ENCODE results near the gene PBX2.

DNA sequence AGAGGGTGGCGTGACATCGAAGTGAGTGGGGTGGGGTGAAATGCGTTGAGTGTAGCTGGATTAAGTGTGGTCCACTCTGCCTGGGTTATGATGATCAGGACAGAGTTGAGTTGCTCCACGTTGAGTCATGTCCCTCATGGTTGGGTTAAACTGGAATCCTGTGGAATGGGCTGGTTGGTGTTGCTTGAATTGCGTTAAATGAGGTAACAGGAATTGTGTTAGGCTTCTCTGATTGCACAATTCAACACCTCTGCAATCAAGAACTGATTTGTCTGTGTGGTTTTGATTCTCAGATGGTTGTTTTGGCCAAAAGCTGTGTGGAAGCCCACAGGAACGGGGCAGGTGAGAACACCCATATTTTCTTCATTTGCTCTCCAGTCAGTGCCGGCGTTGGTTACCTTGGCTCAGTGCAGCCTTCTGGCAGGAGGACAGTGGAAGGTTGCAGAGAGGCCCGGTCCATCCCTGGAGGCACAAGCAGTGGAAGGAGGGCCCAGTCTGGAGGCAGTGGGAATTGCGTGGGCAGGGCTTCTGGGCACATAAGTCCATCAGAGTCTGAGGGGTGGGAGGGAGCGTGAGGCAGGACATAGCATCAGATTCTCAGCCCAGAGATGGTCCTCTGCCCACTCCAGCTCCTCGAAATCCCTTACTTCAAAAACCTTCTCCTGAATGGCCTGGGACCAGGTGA lies 22.2 kb upstream of the PBX2 start:
- no peak for TF ChIP-seq POLR2AphosphoS5 (IDR thresholded peaks at IDR 0.05)
- TF ChIP-seq POLR2A (IDR thresholded peaks at IDR 0.05): no peak
- TF ChIP-seq, protein P1, sequence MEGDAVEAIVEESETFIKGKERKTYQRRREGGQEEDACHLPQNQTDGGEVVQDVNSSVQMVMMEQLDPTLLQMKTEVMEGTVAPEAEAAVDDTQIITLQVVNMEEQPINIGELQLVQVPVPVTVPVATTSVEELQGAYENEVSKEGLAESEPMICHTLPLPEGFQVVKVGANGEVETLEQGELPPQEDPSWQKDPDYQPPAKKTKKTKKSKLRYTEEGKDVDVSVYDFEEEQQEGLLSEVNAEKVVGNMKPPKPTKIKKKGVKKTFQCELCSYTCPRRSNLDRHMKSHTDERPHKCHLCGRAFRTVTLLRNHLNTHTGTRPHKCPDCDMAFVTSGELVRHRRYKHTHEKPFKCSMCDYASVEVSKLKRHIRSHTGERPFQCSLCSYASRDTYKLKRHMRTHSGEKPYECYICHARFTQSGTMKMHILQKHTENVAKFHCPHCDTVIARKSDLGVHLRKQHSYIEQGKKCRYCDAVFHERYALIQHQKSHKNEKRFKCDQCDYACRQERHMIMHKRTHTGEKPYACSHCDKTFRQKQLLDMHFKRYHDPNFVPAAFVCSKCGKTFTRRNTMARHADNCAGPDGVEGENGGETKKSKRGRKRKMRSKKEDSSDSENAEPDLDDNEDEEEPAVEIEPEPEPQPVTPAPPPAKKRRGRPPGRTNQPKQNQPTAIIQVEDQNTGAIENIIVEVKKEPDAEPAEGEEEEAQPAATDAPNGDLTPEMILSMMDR (IDR thresholded peaks at IDR 0.05): no peak
- TF ChIP-seq EP300 (IDR thresholded peaks at IDR 0.05): no peak
